ENCODE data around the gene CELSR1.

Gene CELSR1

GRCh38 chr22:46549971-46550641 is 12.7 kb upstream of the CELSR1 start:
- H3K36me3 ChIP-seq (ENCODE audit: control insufficient read depth, insufficient read depth, low read length), result no peaks in the 10 kb centered on the region
- 88 to 90% methylated on average over 17 of the region's 17 CpGs for WGBS, 2 experiments
- no peaks in the 10 kb centered on the region for H3K27me3 ChIP-seq (ENCODE audit: control insufficient read depth, insufficient read depth, low read length, poor library complexity, severe bottlenecking)
- H3K9me3 ChIP-seq (ENCODE audit: control insufficient read depth, low read length), result no peaks in the 10 kb centered on the region
- H3K4me1 ChIP-seq (ENCODE audit: control insufficient read depth, insufficient read depth, low read length), result peaks cover 15% of the 10 kb centered on the region
- no peak overlapping the region for H3K4me3 ChIP-seq (ENCODE audit: insufficient read depth, low read depth, low read length)
- H3K27ac ChIP-seq (ENCODE audit: insufficient read depth, low read depth, low read length, poor library complexity, severe bottlenecking), result no peak overlapping the region

DNA sequence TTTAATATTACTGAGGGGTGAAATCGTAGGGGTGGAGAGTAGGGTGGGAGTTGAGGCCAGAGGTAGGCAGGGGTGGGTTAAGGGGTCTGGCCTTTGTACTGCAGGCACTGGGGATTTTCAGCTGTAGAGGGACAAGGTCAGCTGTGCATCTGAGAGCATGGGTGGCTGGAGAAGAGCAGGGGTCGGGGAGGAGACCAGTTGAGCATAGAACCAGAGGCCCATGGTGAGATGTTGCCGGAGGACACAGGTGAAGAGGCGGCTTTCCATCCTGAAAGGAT is 12.1 kb upstream of the CELSR1 start:
- Histone ChIP-seq H3K4me1 (ENCODE audit: control insufficient read depth, insufficient read depth, low read length) (peaks cover 15% of the 10 kb centered on the region), H3K4me3 (ENCODE audit: insufficient read depth, low read depth, low read length) (no peak overlapping the region), H3K27me3 (ENCODE audit: control insufficient read depth, insufficient read depth, low read length, poor library complexity, severe bottlenecking) (no peaks in the 10 kb centered on the region), H3K36me3 (ENCODE audit: control insufficient read depth, insufficient read depth, low read length) (no peaks in the 10 kb centered on the region), H3K9me3 (ENCODE audit: control insufficient read depth, low read length) (no peaks in the 10 kb centered on the region), H3K27ac (ENCODE audit: insufficient read depth, low read depth, low read length, poor library complexity, severe bottlenecking) (no peak overlapping the region)
- 90 to 93% methylated on average over 4 of the region's 4 CpGs for WGBS, 2 experiments

DNA sequence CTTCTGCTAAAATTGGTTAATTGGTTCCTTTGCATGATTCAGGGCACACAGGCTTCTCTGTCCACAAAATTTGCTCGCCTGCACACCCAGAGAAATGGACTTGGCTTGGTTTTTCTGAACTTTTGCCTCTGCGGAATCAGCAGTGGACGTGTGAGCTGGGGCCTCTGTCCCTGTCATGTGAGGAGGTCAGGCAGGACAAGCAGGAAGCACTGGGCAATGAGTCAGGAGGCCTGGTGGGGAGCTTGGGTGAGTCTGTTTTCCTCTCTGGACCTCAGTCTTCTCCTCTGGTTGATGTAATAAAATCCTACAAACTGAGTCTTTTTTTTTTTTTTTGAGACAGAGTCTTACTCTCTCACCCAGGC is 10.4 kb upstream of the CELSR1 start:
- H3K27me3 ChIP-seq (ENCODE audit: control insufficient read depth, insufficient read depth, low read length, poor library complexity, severe bottlenecking), result no peaks in the 10 kb centered on the region
- no peaks in the 10 kb centered on the region for H3K36me3 ChIP-seq (ENCODE audit: control insufficient read depth, insufficient read depth, low read length)
- H3K9me3 ChIP-seq (ENCODE audit: control insufficient read depth, low read length), result no peaks in the 10 kb centered on the region
- H3K27ac ChIP-seq (ENCODE audit: insufficient read depth, low read depth, low read length, poor library complexity, severe bottlenecking), result no peak overlapping the region
- H3K4me1 ChIP-seq (ENCODE audit: control insufficient read depth, insufficient read depth, low read length), result peaks cover 15% of the 10 kb centered on the region
- H3K4me3 ChIP-seq (ENCODE audit: insufficient read depth, low read depth, low read length), result no peak overlapping the region
- WGBS, 2 experiments, result 89 to 91% methylated on average over 3 of the region's 3 CpGs

DNA sequence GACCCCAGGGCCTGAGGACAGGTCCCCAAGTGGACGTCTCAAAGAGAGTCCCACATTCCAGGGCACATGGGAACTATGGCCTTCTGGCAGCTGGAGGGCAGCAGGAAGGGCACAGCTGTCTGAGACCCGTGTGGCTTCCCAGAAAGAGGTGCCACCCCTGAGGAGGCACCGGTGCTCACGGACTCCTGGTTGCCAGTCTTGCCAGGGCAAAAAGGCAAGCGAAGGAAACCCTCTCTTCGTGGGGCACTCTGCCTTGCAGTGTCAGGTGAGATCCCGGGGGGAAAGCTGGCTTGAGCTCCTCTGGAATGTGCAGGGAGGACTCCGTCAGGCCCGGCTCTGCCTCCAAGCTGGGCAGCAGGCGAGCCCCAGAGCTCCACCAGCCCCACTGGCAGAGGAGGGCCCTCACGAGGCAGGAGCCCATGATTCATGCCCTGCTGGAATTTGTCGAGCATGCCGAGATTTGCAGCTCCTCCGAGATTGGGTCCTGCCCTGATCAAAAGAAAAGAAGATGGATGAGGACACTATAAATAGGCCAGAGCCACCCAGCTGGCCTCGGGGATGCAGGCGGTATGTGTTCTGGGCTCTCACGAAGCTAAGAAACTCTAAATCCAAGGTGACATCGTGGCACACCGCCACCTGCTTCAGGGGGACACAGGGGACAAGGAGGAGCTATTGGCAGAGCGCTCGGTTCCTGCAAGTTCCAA is 9.9 kb upstream of the CELSR1 start:
- Histone ChIP-seq H3K4me3 (ENCODE audit: insufficient read depth, low read depth, low read length) (no peak overlapping the region), H3K36me3 (ENCODE audit: control insufficient read depth, insufficient read depth, low read length) (no peaks in the 10 kb centered on the region), H3K9me3 (ENCODE audit: control insufficient read depth, low read length) (no peaks in the 10 kb centered on the region), H3K27me3 (ENCODE audit: control insufficient read depth, insufficient read depth, low read length, poor library complexity, severe bottlenecking) (no peaks in the 10 kb centered on the region), H3K27ac (ENCODE audit: insufficient read depth, low read depth, low read length, poor library complexity, severe bottlenecking) (peak overlapping the region; percentile 8), H3K4me1 (ENCODE audit: control insufficient read depth, insufficient read depth, low read length) (peaks cover 15% of the 10 kb centered on the region)
- WGBS, 2 experiments, result 69 to 72% methylated on average over 21 of the region's 21 CpGs

GRCh38 chr22:46546466-46547178 is 9.2 kb upstream of the CELSR1 start:
- 78 to 81% methylated on average over 14 of the region's 14 CpGs for WGBS, 2 experiments
- peaks cover 15% of the 10 kb centered on the region for H3K4me1 ChIP-seq (ENCODE audit: control insufficient read depth, insufficient read depth, low read length)
- H3K9me3 ChIP-seq (ENCODE audit: control insufficient read depth, low read length), result no peaks in the 10 kb centered on the region
- H3K4me3 ChIP-seq (ENCODE audit: insufficient read depth, low read depth, low read length), result no peak overlapping the region
- H3K36me3 ChIP-seq (ENCODE audit: control insufficient read depth, insufficient read depth, low read length), result no peaks in the 10 kb centered on the region
- H3K27ac ChIP-seq (ENCODE audit: insufficient read depth, low read depth, low read length, poor library complexity, severe bottlenecking), result no peak overlapping the region
- H3K27me3 ChIP-seq (ENCODE audit: control insufficient read depth, insufficient read depth, low read length, poor library complexity, severe bottlenecking), result no peaks in the 10 kb centered on the region

DNA sequence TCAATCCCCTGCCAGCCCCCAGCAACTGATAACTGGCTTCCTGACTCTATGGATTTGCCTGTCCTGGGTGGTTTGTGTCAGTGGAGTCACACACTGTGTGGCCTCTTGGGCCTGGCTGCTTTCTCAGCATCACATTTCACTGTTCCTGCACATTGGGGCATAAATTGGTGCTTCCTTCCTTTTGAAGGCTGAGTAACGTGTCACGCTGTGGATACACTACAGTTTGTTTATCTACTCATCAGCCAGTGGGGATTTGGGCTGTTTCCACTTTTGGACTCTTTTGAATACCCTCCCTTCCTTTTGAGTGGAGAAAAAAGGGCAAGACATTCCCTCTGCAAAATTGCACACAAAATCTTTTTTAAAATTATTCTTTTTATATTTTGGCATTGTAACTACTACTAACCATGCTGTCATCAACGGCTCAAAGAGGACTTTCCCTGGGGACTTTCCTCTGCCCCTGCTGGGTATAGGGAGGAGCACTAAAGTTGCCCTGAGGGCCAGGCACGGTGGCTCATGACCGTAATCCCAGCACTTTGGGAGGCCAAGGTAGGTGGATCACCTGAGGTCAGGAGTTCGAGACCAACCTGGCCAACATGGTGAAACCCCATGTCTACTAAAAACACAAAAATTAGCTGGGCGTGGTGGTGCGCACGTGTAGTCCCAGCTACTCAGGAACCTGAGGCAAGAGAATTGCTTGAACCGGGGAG is 7.8 kb upstream of the CELSR1 start:
- 83 to 85% methylated on average over 10 of the region's 10 CpGs for WGBS, 2 experiments
- peaks cover 15% of the 10 kb centered on the region for H3K4me1 ChIP-seq (ENCODE audit: control insufficient read depth, insufficient read depth, low read length)
- H3K4me3 ChIP-seq (ENCODE audit: insufficient read depth, low read depth, low read length), result no peak overlapping the region
- H3K36me3 ChIP-seq (ENCODE audit: control insufficient read depth, insufficient read depth, low read length), result no peaks in the 10 kb centered on the region
- H3K9me3 ChIP-seq (ENCODE audit: control insufficient read depth, low read length), result no peaks in the 10 kb centered on the region
- H3K27ac ChIP-seq (ENCODE audit: insufficient read depth, low read depth, low read length, poor library complexity, severe bottlenecking), result no peak overlapping the region
- no peaks in the 10 kb centered on the region for H3K27me3 ChIP-seq (ENCODE audit: control insufficient read depth, insufficient read depth, low read length, poor library complexity, severe bottlenecking)

- Histone ChIP-seq H3K4me3 (ENCODE audit: insufficient read depth, low read depth, low read length) (no peak overlapping the region), H3K9me3 (ENCODE audit: control insufficient read depth, low read length) (no peaks in the 10 kb centered on the region), H3K27me3 (ENCODE audit: control insufficient read depth, insufficient read depth, low read length, poor library complexity, severe bottlenecking) (peaks cover 18% of the 10 kb centered on the region), H3K4me1 (ENCODE audit: control insufficient read depth, insufficient read depth, low read length) (peaks cover 16% of the 10 kb centered on the region), H3K27ac (ENCODE audit: insufficient read depth, low read depth, low read length, poor library complexity, severe bottlenecking) (no peak overlapping the region), H3K36me3 (ENCODE audit: control insufficient read depth, insufficient read depth, low read length) (no peaks in the 10 kb centered on the region)
- WGBS, 2 experiments, result 46 to 49% methylated on average over 27 of the region's 27 CpGs
These were observed 4.9 kb upstream of the CELSR1 start for GRCh38 chr22:46542011-46542985.

- H3K4me1 ChIP-seq (ENCODE audit: control insufficient read depth, insufficient read depth, low read length), result peaks cover 8% of the 10 kb centered on the region
- no peaks in the 10 kb centered on the region for H3K36me3 ChIP-seq (ENCODE audit: control insufficient read depth, insufficient read depth, low read length)
- 94 to 95% methylated on average over 7 of the region's 7 CpGs for WGBS, 2 experiments
- H3K27ac ChIP-seq (ENCODE audit: insufficient read depth, low read depth, low read length, poor library complexity, severe bottlenecking), result no peak overlapping the region
- H3K9me3 ChIP-seq (ENCODE audit: control insufficient read depth, low read length), result no peaks in the 10 kb centered on the region
- H3K4me3 ChIP-seq (ENCODE audit: insufficient read depth, low read depth, low read length), result no peak overlapping the region
- H3K27me3 ChIP-seq (ENCODE audit: control insufficient read depth, insufficient read depth, low read length, poor library complexity, severe bottlenecking), result peaks cover 18% of the 10 kb centered on the region
These were observed 4.1 kb upstream of the CELSR1 start for GRCh38 chr22:46541536-46541935.

GRCh38 chr22:46540874-46541273 is 3.5 kb upstream of the CELSR1 start:
- Histone ChIP-seq H3K27ac (ENCODE audit: insufficient read depth, low read depth, low read length, poor library complexity, severe bottlenecking) (no peak overlapping the region), H3K36me3 (ENCODE audit: control insufficient read depth, insufficient read depth, low read length) (peaks cover 3% of the 10 kb centered on the region), H3K9me3 (ENCODE audit: control insufficient read depth, low read length) (no peaks in the 10 kb centered on the region), H3K4me1 (ENCODE audit: control insufficient read depth, insufficient read depth, low read length) (peaks cover 7% of the 10 kb centered on the region), H3K4me3 (ENCODE audit: insufficient read depth, low read depth, low read length) (no peak overlapping the region), H3K27me3 (ENCODE audit: control insufficient read depth, insufficient read depth, low read length, poor library complexity, severe bottlenecking) (peaks cover 24% of the 10 kb centered on the region)
- WGBS, 2 experiments, result 93 to 98% methylated on average over 5 of the region's 5 CpGs
